ENCODE results near the gene TP63. TPM values are rescaled to one million over a fixed set of nuclear protein-coding genes. Genes with fewer than 3 reads are reported as not detected.
"Not testable (repeated sequence)": the region's sequence is repeated elsewhere in the genome, so short reads cannot be mapped to it uniquely, and the experiment has no call there.

The TP63 gene
- total RNA-seq: 0.41 TPM

DNA sequence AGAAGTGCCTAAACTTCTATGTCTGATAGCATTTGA, at the start of gene TP63:
TP63 (plus strand) TSS at position 17 of the 36 bp plus-strand sequence. CDS start 127 bp downstream, outside the sequence.
- no peak for FAIRE-seq

DNA sequence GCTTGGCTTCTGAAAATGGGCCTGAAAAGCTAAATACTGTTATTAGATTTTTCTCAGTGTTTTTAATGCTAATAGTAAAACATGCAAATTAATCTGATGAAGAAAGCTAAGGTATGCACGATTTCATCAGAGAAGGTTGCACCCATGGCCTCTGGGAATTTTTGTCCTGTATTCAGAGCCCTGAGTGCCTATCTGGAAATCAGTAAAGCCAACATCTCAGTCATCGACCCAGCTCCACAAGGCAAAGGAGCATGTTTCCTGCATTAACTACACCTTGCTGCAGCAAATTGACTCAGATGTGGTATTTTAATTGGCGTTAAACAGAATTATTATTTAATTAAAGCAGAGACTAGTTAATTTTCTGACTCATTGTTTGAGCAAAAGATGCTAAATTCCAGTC, 49.0 kb upstream of the TP63 start:
- no peak for DNase-seq (ENCODE audit: low spot score in 2 of 2)
- no peak for FAIRE-seq

More for the DNA sequence above, at the start of gene TP63:
- no peak for DNase-seq (ENCODE audit: low spot score in 2 of 2)

DNA sequence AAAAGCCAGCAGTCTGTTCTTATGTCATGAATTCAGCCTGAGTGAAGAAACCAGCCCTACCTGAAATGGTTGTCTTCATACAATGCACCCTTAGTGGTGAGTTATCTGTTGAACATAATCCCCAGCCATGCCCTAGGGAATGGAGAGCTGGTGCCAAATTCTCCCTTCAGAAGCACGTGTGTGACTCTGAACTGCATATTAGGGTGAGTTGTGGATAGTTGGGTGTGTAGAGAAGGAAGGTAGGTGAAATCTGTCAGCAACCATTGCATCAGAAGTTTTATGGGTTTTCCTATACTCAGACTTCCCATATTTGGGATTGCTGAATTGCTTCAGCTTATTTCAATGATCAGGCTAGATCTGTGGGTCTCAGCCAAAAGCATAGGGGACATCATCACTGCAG, 46.5 kb upstream of the TP63 start:
- DNase-seq (ENCODE audit: low spot score in 2 of 2): no peak
- FAIRE-seq: no peak

DNA sequence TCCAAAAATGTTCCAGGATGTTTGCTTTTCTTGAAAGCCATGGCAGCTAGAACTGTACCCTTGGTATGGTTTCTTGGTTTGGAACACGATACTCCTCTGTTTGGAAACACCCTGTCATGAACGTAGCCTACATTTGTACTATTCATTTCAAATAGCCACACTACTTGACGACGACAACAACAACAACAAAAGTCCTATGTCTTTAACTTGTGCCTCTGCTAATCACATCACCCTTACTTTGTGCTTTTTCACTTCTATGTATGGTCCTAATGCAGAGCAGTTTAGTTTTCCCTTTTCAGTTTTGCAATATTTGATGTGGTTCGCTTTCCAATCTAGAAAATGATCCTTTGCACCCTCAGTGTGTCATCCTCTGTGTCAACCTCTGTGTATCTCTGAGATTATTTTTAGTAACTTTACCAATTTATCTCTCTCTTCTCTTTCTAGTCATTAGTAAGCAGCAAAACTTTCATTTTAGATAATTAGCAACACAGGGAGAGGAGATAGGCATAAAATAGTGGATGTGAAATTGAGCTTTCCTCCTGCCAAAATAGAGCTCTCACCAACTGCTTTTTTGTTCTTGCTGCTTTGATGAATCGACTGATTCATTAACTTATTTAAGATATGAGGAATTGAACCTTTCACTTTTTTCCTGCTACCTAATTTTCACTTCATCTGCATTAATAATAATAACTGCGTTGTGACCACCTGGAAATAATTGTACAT, 44.1 kb upstream of the TP63 start:
- FAIRE-seq (no peak), DNase-seq (ENCODE audit: low spot score in 2 of 2) (no peak)

DNA sequence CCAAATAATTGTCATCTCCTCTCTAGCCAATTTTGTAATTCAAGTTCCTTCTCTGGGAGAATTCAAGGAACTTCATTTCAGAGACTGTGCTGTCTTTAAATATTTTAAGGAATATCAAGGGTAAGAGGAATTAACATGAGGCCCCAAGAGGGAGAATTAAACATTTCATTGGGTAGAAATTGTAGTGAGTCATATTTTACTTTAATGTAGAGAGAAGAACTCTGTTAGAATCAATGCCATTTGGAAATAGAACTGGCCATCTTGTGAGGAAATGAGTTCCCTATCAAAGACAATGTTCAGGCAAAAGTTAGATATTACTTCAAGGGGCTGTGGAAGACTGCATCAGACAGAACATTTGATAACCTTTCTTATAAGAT, 43.5 kb upstream of the TP63 start:
- FAIRE-seq (no peak), DNase-seq (ENCODE audit: low spot score in 2 of 2) (no peak)

DNA sequence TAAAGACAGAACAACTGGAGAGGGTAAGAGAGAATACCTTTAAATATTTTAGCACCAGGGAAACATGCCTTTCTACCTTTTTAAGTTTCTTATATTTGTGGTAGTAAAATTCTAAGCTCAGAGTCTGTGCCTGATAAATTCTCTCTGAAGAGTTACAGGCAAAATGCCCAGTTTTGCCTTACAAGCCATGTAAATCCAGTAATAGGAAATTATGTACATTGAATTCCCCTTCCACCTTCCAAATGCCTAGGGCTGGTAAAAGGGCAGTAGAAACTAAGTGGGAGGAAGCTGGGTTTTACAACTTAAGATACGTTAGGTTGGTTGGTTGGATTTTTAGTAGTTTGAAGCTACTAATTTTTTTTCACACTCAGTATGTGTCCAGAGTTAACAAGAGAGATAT, 43.1 kb upstream of the TP63 start:
- DNase-seq (ENCODE audit: low spot score in 2 of 2) (no peak), FAIRE-seq (no peak)

DNA sequence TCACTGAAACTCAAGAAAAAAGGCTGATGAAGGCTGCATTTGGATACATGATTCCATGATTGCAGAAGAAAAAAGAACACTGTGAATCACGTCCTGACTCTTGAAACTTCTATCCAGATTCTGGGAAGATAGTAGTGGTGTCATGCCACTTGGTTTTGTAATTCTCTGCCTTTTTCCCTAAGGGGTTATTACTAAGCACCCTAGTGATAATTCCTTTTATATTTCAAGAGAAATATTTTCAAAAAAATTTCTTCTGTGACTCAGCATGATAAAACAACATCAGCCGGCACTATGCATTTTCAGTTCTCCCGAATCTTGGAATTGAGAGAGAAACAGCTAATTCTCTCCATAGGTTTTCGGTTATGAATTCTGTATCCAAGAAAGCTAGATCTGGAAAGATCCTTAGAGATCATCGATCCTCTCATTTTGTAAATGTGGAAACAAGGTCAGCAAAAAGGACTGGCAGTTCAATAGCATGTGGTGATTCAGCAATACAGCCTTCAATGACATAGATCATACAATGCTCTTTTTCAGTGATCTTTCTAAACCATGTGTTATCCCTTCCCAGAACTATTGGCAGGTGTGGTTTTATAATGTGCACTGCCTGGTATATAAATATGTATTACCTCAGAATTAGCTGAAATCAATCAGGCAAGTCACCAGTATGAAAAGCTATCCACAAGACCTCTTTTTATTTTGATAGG, 42.6 kb upstream of the TP63 start:
- no peak for DNase-seq (ENCODE audit: low spot score in 2 of 2)
- no peak for FAIRE-seq

DNA sequence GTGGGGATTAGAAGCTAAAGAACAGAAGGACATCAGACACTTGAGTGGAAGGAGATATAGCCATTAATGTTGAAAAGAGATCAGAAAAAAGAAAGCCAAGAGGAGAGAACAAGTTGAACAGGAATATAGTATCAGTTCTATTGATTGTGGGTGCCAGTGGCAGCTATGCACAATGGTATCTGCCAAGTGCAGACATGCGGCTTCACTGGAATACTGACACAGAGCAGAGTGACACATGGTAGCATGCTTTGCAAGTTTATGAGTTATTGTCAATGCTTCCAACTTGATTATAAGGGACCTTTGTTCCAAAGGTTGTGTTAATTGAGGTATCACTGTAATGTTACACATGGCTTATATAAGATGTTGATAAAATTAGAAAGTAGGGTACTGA, 42.0 kb upstream of the TP63 start:
- FAIRE-seq: no peak
- DNase-seq (ENCODE audit: low spot score in 2 of 2): no peak

DNA sequence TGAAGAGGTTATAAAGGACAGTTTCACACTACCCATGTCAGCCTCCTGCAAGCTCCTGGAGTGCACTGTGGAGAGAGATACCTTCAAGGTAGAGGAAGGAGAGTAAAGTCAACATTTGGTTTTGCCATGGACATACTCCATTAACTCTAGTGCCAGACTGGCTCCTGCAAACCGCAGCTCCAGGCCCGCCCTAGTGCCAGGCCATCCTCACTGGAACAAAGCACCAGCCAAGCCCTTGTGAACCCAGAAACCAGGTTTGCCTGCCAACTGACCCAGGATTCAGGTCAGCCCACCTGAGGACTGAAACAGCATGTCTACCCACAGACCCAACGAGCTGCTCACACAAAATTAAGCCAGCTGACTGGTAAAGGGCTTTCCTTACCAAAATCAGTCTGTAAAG, 41.0 kb upstream of the TP63 start:
- FAIRE-seq (no peak), DNase-seq (ENCODE audit: low spot score in 2 of 2) (no peak)

DNA sequence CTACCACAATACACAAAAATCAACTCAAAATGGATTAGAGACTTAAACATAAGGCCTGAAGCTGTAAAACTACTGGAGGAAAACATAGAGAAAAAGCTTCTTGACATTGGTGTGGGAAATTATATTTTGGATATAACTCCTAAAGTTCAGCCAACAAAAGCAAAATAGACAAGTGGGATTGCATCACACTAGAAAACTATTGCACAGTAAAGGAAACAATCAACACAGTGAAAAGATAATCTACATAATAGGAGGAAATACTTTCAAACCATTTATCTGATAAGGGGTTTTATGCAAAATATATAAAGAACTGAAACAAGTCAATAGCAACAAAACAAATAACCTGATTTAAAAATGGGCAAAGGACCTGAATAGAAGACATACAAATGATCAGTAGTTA, 37.6 kb upstream of the TP63 start:
- FAIRE-seq (no peak), DNase-seq (ENCODE audit: low spot score in 2 of 2) (no peak)

DNA sequence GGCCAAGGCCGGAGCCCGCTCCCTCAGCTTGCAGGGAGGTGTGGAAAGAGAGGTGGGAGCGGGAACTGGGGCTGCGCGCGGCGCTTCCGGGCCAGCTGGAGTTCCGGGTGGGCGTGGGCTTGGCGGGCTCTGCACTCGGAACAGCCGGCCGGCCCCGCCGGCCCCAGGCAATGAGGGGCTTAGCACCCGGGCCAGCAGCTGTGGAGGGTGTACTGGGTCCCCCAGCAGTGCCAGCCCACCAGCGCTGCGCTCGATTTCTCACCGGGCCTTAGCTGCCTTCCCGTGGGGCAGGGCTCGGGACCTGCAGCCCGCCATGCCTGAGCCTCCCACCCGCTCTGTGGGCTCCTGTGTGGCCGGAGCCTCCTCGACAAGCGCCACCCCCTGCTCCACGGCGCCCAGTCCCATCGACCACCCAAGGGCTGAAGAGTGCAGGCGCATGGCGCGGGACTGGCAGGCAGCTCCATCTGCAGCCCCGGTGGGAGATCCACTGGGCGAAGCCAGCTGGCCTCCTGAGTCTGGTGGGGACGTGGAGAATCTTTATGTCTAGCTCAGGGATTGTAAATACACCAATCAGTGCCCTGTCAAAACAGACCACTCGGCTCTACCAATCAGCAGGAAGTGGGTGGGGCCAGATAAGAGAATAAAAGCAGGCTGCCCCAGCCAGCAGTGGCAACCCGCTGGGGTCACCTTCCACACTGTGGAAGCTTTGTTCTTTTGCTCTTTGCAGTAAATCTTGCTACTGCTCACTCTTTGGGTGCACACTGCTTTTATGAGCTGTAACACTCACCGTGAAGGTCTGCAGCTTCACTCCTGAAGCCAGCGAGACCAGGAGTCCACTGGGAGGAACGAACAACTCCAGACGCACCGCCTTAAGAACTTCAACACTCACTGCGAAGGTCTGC, 34.9 kb upstream of the TP63 start:
- not testable (repeated sequence) for DNase-seq (ENCODE audit: low spot score in 2 of 2); FAIRE-seq

DNA sequence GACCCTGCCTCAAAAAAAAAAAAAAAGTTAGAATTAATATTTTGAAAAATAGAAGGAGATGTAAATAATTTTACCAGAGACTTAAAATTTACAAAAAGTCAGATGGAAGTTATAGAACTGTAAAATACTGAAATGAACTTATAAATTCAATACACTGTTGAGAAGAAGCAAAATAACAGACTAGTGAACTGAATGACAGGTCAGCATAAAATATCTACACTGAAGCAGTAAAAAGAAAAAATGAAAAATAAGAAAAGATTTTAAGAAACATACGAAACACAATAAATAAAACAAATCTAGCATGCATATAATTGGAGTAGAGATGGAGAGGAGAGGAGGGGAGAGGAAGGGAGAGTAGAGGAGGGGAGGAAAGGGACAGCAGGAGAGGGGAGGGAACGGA, 33.3 kb upstream of the TP63 start:
- FAIRE-seq (no peak), DNase-seq (ENCODE audit: low spot score in 2 of 2) (no peak)

DNA sequence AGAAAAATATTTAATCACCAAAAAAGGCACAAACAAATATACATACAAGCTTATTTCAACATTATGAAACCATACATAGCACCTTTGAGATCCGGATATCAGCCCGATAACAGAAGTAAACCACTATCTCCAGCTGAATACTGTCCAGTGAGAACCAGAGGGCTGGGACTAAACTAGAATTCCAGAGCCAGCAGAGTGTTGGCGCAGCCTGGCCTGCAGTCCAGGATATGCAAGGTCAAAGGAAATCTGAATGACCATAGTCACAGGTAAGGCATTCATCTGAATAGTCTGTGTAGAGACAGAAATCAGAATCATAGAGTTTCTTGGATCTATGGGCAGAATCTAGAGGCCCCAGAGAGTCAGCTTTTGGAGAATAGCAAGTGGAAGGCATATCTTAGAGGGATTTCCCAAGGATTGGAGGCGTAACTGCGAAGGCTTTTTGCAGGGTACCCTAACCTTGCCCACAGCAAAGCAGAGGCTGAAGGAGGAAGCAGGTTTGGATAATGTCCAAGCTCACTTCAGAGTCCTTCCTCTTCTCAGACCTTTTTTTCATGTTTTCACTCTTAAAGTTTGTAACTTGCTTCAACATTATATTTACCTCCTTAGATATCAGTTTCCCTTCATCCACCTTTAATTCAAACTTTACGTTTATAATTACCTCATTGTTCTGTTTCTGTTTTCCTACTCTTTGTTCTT, 32.5 kb upstream of the TP63 start:
- FAIRE-seq (no peak), DNase-seq (ENCODE audit: low spot score in 2 of 2) (no peak)

DNA sequence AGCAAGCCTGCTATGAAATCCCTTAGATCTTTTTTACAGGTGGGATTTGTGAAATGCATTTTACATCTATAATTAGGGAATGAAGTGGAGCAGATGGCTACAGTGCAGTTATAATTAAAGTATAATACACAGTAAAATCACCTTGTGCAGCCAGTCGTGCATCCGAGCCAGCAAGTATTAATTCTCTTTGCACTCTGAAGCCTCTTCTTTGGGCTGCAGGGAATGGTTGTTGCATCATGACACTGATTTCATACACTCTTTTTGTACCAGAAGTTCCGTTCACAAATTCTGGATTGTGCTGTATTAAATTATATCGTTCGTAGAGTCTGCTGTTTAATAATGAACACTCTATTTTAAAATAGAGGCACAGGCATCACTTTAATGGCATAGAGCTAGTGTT, 28.7 kb upstream of the TP63 start:
- FAIRE-seq (no peak), DNase-seq (ENCODE audit: low spot score in 2 of 2) (no peak)

DNA sequence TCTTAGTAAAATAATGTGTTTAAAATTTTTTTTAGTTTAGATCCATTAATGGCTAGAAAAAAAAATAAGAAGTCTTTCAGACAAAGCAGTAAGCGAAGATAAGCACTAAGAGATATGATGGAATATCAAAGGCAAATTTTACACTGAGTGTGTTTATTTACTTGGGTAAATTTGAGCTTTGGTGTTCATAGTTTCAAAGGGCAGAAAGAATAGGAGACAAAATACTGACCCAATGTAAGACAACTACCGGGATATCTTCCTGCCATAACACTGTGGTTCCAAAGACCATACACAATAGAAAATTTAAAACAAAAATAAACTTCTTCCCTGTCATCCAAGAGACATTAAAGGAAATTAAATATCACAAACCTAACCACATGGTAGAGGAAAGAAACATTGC, 25.5 kb upstream of the TP63 start:
- no peak for DNase-seq (ENCODE audit: low spot score in 2 of 2)

DNA sequence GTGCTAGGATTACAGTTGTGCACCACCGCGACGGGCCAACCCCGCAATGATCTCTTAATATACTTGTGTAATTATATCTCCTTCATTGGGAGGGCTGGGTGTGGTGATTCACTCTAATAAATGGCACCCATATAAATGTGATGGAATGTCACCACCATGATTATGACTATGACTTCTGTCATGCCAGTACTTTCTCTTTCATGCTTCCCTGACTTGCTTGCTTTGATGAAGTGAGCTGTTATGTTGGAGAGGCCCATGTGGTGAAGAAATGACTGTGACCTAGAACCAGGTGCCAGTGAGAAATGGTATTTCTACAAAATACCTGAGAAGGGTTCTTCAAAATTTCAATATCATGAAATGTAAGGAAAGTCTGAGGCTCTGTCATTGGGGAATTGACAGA, 24.4 kb upstream of the TP63 start:
- FAIRE-seq (no peak), DNase-seq (ENCODE audit: low spot score in 2 of 2) (no peak)

More for the DNA sequence above, 25.5 kb upstream of the TP63 start:
- FAIRE-seq: no peak

DNA sequence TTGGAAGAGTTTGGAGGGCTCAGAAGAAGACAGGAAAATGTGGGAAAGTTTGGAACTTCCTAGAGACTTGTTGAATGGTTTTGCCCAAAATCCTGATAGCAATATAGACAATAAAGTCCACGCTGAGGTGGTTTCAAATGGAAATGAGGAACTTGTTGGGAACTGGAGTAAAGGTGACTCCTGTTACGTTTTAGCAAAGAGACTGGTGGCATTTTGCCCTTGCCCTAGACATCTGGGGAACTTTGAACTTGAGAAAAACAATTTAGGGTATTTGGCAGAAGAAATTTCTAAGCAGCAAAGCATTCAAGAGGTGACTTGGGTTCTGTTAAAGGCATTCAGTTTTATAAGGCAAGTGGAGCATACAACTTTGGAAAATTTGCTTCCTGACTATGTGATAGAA, 18.5 kb upstream of the TP63 start:
- FAIRE-seq; DNase-seq (ENCODE audit: low spot score in 2 of 2): not testable (repeated sequence)

DNA sequence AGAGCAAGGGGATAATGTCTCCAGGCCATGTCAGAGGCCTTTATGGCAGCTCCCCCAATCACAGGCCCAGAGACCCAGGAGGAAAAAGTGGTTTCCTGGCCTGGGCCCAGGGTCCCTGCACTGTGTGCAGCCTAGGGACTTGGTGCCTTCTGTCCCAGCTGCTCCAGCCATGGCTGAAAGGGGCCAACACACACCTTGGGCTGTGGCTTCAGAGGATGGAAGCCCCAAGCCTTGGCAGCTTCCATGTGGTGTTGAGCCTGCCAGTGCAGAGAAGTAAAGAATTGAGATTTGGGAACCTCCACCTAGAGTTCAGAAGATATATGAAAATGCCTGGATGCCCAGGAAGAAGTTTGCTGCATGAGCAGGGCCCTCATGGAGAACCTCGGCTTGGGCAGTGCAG, 18.1 kb upstream of the TP63 start:
- FAIRE-seq (no peak), DNase-seq (ENCODE audit: low spot score in 2 of 2) (no peak)

DNA sequence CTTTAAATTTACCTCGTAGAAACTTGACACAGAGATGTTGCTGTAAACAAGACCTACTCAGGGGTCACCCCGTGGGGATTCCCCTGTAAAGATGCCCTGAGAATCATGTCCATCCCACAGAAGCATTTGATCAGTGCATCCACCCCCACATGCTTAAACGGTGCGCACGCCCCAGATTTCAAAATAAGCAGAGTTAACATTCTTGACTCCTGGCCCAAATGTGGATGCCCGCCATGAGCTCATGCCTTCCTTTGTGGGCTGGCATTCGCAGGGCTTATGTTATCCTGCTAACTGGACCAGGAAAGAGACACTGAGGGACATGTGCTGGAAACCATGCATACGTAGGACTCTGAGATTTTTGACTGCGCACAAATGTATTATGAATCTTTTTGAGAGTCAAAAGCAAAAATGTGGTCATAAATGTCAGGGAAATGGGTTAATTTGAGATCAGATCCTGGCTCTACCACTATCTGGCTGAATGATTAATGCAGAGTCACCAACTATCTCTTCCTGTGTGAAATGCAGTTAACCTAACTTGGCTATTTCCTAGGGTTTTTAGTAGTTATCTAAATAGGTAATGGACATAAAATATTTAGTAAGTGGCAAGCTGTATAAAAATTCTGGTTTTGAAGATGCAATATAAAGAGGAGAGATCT, 9.1 kb upstream of the TP63 start:
- DNase-seq (ENCODE audit: low spot score in 2 of 2) (no peak), FAIRE-seq (no peak)

DNA sequence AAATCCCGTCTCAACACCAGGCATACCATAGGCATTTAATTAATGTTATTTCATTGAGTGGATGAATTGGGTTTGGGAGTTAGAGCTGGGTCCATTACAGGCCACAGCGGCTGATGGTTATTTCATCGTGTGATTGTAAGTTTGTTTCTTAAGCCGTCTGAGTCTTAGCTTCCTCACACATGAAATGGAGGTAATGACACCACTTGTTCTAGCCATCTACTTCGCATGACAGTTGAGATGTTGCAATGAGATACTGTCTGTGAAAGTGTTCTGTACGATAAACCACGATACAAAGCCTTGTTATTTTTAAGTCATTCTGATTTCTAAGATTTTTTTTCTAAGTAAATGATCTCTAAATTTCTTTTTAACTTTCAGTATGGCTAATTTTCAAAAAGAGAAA, 8.6 kb upstream of the TP63 start:
- DNase-seq (ENCODE audit: low spot score in 2 of 2) (no peak), FAIRE-seq (no peak)

DNA sequence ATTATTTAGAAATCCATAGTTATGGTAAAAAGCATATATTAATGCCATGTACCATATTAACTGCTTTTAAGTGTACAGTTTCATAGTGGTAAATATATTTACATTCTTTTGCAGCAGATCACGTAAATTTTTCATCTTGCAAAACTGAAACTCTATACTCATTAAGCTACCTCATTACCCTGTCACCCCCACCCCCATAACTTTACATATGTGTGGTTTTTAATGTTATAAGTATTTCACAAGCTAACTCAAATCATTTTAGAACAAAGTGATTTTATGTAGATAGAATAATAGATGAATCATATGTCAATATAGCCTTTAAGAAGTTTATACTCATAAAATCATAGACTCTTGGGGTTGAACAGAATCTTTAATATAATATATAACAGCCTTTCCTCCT, 7.1 kb upstream of the TP63 start:
- DNase-seq (ENCODE audit: low spot score in 2 of 2) (no peak), FAIRE-seq (no peak)

Data from frontal cortex (tissue), 4 donors.